Right lobe of liver (tissue), 4 donors: ENCODE data around the gene ZCCHC14.
"Not testable (repeated sequence)": the region's sequence is repeated elsewhere in the genome, so short reads cannot be mapped to it uniquely, and the experiment has no call there.

ENCODE experiments used
- POLR2A ChIP-seq: fragments of 450-650 bp; IDR thresholded peaks from one replicate; pipeline ENCODE4 v1.6.1; 2017; ENCODE audit warnings: antibody characterized with exemption, mild to moderate bottlenecking
- TF ChIP-seq, protein P1 (sequence below), 4 donors: fragments of 200-600 bp in 3 of 4; fragments of 450-650 bp in 1 of 4; IDR thresholded peaks; one replicate each; pipeline versions ENCODE4 v1.5.1 to v1.8.0; 2016 to 2022; ENCODE audit warnings: antibody characterized with exemption in 4 of 4, mild to moderate bottlenecking in 2 of 4
- donor health status: DM: no; HTN: no; CAD: no.
- donor health status: DM: no; HTN: no; CAD: no.
- donor health status: DM: no; HTN: yes; CAD: no.

DNA sequence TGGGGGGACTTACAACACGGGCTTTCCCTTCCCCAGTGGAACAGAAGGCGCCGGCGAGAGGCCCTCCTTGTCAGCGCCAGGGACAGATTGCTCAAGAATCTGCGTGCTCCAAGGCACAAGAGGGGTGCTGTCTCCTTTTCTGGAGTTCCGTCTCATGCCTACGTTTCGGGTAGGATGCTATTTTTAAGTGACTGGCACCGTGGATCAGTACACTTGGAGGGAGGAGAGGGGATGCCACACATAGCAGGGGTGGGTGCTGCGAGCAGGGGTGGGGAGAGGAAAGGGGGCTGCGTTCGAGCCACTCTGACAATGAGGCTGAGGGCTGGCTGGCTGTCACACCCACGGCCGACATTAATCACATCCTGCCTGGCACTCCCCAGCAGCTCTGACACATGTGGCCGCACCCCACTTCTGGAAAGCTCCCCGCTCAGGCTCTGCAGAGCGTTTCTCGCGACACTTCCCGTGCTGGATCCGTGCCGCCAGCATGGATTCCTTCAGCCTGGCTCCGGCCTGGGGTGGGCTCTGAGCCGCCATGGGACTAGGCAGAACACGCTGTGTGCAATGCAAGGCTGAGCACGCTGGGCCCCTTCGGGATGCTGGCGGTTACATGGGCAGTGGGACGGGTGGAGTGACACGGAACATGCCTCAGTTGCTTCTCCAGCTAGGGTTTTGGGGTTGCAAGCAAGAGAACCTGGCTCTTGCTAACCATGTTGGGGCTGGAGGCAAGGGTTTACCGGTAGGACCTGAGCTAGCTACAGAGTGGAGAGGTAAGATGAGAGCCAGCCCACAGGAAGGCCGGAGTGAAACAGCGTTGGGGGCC is 25.0 kb upstream of the ZCCHC14 start:
- TF ChIP-seq, protein P1, sequence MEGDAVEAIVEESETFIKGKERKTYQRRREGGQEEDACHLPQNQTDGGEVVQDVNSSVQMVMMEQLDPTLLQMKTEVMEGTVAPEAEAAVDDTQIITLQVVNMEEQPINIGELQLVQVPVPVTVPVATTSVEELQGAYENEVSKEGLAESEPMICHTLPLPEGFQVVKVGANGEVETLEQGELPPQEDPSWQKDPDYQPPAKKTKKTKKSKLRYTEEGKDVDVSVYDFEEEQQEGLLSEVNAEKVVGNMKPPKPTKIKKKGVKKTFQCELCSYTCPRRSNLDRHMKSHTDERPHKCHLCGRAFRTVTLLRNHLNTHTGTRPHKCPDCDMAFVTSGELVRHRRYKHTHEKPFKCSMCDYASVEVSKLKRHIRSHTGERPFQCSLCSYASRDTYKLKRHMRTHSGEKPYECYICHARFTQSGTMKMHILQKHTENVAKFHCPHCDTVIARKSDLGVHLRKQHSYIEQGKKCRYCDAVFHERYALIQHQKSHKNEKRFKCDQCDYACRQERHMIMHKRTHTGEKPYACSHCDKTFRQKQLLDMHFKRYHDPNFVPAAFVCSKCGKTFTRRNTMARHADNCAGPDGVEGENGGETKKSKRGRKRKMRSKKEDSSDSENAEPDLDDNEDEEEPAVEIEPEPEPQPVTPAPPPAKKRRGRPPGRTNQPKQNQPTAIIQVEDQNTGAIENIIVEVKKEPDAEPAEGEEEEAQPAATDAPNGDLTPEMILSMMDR (IDR thresholded peaks at IDR 0.05) = not testable (repeated sequence)
- not testable (repeated sequence) for TF ChIP-seq POLR2A
